OCI-LY7 (cell line): Measurements from ENCODE around the gene CYP19A1.

Experiments
- CTCF ChIP-seq: fragments of 200-600 bp; sonication (generic); conservative IDR thresholded peaks from 2 replicates; pipeline ENCODE4 v1.5.1; 2014; ENCODE audit warnings: mild to moderate bottlenecking, antibody characterized with exemption, low read length, moderate library complexity, mixed read lengths
- EZH2phosphoT487 ChIP-seq: fragments of 200-600 bp; sonication (generic); IDR thresholded peaks from 2 replicates; pipeline ENCODE4 v1.6.1; 2018; ENCODE audit warnings: low read depth, borderline replicate concordance, mild to moderate bottlenecking, mixed run types, antibody characterized with exemption, low read length, moderate library complexity, mixed read lengths

GRCh38 chr15:51160484-51160883 lies 177.9 kb downstream of the CYP19A1 start:
- TF ChIP-seq CTCF (no peak), EZH2phosphoT487 (no peak)
